Measurements from ENCODE around the gene PRR13.

DNA sequence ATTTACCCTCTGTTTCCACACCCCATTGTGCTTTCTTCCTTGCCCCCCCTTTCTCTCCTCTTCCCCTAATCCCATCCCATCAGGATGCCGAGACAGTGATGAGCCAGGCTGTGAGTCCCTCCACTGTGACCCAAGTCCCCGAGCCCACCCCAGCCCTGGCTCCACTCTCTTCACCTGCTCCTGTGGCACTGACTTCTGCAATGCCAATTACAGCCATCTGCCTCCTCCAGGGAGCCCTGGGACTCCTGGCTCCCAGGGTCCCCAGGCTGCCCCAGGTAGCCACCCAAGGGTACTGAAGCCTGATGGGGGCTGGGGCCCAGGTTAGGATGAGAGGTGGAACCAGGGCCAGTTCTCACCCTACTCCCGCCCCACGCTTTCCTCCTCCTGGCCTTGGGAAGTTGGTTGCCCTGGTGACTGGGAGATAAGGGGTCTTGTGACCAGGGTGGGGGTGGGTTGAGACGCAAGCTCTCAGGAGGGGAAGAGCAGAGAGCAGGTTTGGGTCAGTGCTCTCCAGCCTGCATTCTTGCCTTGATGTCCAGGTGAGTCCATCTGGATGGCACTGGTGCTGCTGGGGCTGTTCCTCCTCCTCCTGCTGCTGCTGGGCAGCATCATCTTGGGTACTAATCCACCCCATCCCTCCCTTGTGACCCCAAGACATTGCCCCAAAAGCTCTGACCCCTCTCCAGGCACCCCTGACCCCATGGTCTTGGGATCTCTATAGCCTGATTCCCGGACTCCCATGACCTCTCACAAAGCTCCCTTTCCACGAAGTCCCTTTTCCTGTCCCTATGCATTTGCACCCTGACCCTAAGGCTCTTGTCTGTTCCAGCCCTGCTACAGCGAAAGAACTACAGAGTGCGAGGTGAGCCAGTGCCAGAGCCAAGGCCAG, 16.7 kb upstream of the PRR13 start:
- TF ChIP-seq, protein P1, sequence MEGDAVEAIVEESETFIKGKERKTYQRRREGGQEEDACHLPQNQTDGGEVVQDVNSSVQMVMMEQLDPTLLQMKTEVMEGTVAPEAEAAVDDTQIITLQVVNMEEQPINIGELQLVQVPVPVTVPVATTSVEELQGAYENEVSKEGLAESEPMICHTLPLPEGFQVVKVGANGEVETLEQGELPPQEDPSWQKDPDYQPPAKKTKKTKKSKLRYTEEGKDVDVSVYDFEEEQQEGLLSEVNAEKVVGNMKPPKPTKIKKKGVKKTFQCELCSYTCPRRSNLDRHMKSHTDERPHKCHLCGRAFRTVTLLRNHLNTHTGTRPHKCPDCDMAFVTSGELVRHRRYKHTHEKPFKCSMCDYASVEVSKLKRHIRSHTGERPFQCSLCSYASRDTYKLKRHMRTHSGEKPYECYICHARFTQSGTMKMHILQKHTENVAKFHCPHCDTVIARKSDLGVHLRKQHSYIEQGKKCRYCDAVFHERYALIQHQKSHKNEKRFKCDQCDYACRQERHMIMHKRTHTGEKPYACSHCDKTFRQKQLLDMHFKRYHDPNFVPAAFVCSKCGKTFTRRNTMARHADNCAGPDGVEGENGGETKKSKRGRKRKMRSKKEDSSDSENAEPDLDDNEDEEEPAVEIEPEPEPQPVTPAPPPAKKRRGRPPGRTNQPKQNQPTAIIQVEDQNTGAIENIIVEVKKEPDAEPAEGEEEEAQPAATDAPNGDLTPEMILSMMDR (IDR thresholded peaks at IDR 0.05; ENCODE audit: extremely low read depth in 1 of 2, insufficient read depth in 1 of 2, low read depth in 1 of 2, low read length in 2 of 2): no peak
- TF ChIP-seq GATA2 (IDR thresholded peaks at IDR 0.05; ENCODE audit: insufficient read depth, insufficient read length, low read depth, low read length): no peak
- no peak for TF ChIP-seq POLR2AphosphoS5 (IDR thresholded peaks at IDR 0.05; ENCODE audit: insufficient read depth, low read depth, low read length)
- TF ChIP-seq POLR2A (IDR thresholded peaks at IDR 0.05; ENCODE audit: low read depth, low read length): no peak
- TF ChIP-seq, protein P2, sequence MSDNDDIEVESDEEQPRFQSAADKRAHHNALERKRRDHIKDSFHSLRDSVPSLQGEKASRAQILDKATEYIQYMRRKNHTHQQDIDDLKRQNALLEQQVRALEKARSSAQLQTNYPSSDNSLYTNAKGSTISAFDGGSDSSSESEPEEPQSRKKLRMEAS (IDR thresholded peaks at IDR 0.05; ENCODE audit: insufficient read depth, insufficient read length): no peak
- no peak for TF ChIP-seq EZH2 (IDR thresholded peaks at IDR 0.05; ENCODE audit: borderline replicate concordance, low read depth, low read length, severe bottlenecking)
- TF ChIP-seq JUN (IDR thresholded peaks at IDR 0.05; ENCODE audit: borderline replicate concordance, insufficient read depth, insufficient read length, low read depth): no peak
